Measurements from ENCODE around the gene CXCL17.
A peak's percentile ranks its signal among the peaks of the same experiment; 100 is the strongest.
"Not testable (repeated sequence)": the region's sequence is repeated elsewhere in the genome, so short reads cannot be mapped to it uniquely, and the experiment has no call there.

The CXCL17 gene

DNA sequence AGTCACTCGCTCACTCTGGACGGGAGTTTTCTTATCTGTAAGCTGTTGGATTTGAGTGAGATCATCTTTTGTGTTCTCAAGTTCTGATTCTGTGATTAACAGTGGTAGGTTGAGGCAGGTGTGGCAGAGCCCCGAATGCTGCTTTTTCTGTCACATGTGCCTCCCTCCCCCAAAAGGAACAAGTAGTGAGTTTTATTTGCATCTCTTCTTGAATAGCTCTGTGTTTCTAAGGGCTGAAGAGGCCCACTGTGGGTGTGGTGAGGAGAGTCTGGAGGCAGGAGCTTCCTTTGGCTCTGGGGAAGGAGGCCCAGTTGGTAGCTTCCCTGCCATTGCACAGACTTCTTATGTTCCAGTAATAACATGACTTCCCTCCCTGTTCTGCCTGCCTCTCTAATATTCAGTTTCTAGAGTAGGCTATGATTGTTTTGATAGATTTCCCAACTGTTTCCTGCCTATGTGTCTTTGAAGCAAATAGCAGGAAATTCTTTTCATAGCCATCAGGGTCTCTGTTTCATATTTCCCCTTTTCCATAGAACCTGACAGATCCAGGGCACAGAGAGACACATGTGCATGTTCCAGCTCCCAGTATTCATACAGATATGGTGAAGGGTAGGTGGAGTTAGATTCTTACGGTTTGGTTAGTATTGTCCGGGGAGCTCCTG lies 23.9 kb upstream of the CXCL17 start:
- DNase-seq (ENCODE audit: low read depth, low spot score), result no peak

GRCh38 chr19:42465827-42466280 lies 23.1 kb upstream of the CXCL17 start:
- DNase-seq (ENCODE audit: low read depth, low spot score), result no peak

DNA sequence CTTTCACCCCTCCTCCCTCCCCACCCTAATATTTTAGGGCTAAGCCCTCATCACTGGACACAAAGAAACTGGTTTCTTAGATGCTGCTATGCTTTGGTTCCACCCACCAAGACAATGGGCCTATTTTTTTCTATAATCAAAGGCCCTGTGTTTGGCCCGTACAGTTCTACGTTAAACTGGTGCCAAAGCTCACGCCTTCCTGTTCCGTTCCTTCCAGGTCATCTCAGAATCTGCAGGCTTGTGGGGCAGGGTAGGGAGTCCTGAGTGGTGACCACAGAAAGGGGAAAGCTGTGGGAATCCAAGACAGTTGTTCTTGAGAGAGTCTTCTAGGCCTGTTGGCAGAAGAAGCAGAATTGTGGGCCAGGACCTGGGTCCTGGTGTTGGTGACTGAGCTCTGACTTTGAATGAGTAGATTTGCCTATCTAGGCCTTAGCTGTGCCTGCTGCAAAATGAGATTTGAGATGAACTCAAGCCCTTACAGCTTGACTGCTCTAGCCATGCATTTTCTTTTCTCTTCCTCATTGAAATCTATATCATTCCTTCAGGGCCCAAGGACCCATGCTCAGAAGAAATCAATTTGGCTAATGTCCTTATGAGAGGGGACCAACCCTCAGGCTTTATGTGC lies 19.1 kb upstream of the CXCL17 start:
- no peak for DNase-seq (ENCODE audit: low read depth, low spot score)

DNA sequence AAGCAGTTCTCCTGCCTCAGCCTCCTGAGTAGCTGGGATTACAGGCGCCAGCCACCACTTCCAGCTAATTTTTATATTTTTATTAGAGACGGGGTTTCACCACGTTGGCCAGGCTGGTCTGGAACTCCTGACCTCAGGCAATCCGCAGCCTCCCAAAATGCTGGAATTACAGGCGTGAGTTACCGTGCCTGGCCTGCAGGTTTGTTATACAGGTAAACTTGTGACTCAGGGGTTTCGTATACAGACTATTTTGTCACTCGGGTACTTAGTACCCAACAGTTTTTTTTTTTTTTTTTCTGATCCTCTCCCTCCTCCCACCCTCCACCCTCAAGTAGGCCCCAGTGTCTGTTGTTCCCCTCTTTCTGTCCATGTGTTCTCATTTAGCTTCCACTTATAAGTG lies 18.5 kb upstream of the CXCL17 start:
- DNase-seq (ENCODE audit: low read depth, low spot score), result not testable (repeated sequence)

DNA sequence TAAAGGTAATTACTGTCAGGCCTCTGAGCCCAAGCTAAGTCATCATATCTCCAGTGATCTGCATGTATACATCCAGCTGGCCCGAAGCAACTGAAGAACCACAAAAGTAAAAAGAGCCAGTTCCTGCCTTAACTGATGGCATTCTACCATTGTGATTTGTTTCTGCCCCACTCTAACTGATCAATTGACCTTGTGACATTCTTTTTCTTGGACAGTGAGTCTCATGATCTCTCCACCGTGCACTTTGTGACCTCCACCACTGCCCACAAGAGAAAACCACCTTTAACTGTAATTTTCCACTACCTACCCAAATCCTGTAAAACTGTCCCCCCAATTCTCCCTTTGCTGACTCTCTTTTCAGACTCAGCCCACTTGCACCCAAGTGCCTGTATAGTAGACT lies 17.2 kb upstream of the CXCL17 start:
- no peak for DNase-seq (ENCODE audit: low read depth, low spot score)

DNA sequence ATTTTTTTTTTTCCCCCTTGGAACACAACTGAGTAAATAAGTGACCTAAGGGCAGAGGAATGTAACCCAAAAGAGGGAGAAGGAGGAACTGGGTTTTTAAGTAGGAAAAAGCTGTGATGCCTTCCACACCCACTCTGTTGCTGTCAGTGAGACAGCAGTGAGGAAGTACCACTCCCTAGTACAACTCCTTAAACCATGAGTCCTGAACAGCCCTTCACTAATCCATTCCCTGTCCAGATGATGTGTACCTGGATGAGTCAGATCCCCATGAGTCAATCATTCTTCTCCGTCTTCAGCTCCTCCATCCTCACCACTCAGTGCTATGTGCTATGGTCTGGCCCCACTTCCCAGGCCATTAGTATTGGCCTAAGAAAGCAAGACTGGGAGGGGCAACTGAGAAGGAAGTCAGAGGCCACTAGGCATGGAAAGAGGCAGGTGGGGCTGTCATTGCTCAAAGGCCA lies 12.9 kb upstream of the CXCL17 start:
- no peak for DNase-seq (ENCODE audit: low read depth, low spot score)

GRCh38 chr19:42455086-42455485 lies 12.3 kb upstream of the CXCL17 start:
- no peak for DNase-seq (ENCODE audit: low read depth, low spot score)

GRCh38 chr19:42452590-42452989 lies 9.8 kb upstream of the CXCL17 start:
- DNase-seq (ENCODE audit: low read depth, low spot score), result no peak

GRCh38 chr19:42450314-42450934 lies 7.7 kb upstream of the CXCL17 start:
- peak; percentile 31 for DNase-seq (ENCODE audit: low read depth, low spot score)

DNA sequence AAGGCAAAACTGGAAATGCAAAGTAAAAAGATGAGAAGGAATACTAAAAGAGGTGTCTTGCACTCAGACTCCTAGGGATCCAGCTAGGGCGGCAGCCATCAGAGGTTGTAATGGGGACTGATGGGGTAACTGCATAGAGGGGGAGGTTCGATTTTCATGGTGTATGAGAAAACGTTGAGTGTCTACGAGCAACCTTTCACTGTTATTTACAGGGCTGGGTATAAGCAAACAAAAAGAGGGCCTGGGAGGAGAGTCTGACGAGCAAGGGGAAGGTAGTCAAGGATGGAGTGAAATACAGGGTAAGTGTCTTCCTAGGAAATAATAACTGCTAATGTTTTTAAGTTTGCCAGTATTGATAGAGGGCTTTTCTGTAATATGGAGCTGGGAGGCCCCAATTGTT lies 5.6 kb upstream of the CXCL17 start:
- DNase-seq (ENCODE audit: low read depth, low spot score), result not testable (repeated sequence)

- no peak for DNase-seq (ENCODE audit: low read depth, low spot score)
Observed at GRCh38 chr19:42445948-42446347, 3.2 kb upstream of the CXCL17 start.

DNA sequence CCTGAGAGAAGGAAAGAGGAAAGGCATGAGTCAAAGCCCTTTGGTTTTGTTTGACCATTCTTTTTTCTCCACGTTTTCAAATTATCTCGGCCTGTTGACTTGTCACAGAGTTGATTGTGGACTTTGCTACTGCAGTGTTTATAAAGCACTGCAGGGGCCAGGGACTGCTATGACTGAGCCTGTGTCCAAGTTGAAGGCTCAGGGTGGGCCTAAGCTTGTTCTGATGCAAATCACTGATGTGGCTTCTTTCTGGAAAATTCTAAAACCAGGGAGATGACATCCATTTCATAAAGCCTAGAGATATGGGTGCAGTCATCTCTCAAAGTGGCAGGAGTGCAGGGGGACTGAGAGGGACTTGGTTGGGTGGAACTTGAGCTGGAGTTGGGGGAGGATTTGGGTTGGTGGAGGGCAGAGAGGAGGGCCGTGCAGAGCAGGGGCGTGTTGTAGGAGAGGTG lies 1.2 kb upstream of the CXCL17 start:
- DNase-seq (ENCODE audit: low read depth, low spot score), result no peak

DNA sequence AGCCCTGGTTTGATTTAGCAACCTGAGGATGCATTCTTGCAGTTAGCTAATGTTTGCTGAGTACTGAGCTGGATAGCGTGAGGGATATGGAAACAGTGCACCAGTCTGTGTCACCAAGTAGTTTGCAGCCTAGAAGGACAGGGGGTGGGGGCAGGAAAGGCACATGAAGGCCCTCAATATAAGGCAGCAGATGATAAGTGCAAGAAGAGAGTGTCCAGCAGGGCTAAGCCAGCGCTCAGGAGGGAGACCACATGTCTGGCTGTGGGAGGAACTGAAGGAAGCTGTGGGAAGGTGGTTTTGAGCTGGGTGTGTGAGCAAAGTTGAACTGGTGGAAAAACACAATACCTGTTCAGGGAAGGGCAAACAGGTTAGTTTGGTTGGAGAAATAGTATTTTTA lies 1.7 kb downstream of the CXCL17 start:
- no peak for DNase-seq (ENCODE audit: low read depth, low spot score)

DNA sequence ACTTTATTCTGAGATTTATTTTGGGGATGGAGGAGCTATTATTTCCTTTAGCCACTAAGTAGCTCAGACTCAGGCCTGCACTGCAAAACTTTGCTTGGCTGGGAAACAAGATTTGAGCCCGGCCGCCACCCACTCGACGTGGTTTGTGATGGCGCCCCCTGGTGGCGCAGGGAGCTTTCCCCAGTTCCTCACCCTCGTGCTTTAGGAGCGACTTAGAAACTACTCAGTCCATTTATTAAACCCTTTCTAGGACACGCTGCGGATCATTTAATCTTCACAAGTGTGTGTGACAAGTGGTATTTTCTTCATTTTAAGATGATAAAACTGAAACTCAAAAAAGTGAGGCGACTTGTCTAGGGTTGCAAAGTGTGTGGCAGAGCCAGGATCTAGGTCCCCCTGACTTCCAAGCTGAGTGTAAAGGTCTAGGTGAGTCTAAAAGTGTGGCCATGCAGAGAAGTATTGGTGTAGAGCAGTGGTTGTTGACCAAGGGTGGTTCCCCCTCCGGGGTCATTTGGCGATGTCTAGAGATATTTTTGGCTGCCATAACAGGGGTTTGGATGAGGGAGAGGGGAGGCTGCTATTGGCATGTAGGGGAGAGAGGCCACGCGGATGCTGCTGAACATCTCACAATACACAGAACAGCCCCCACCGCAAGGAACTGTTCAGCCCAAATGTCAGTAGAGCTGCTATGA lies 2.2 kb downstream of the CXCL17 start:
- no peak for DNase-seq (ENCODE audit: low read depth, low spot score)

- DNase-seq (ENCODE audit: low read depth, low spot score), result no peak
Observed at GRCh38 chr19:42436006-42436405, 6.7 kb downstream of the CXCL17 start.

DNA sequence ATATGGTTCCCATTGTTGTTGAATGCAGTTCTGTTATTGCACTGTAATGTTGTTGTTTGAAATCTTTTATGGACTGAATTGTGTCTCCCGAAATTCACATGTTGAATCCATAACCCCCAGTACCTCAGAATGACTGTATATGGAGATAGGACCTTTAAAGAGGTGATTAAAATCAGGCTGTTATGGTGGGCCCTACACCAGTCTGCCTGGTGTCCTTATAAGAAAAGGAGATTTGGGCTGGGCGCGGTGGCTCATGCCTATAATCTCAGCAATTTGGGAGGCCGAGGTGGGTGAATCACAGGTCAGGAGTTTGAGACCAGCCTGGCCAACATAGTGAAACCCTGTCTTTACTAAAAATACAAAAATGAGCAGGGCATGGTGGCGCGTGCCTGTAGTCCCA lies 7.4 kb downstream of the CXCL17 start:
- DNase-seq (ENCODE audit: low read depth, low spot score), result no peak

DNA sequence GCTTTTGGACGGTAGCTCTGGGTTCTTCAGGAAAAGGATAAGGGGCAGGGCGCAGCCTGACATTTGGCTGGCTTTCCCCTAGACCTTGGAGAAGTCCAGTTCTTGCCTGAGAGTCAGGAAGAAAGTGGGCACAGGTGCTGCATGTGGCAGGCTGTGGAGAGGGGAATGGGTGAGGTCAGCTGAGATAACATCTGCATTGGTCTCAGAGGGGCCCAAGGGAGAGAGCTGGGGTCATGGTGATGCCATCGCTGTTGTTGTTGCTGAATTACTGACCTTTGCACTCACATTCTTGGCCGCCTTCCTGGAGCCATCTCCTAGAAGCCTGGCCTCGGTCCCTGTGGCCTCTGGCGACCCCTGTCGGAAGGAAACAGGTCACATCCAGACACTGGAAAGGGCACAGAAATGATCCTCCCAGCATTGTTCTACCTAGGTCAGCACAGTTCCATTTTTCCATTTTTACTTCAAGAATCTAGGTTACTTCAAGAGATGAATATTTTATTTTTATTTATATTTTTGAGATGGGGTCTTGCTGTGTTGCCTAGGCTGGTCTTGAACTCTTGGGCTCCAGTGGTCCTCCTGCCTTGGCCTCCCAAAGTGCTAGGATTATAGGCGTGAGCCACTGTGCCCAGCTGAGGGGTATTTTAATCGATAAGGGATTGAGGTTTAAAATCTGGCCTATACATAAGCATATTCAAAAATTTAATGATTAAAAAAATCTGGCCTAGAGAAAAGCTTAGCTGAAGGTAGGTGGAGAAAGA lies 9.1 kb downstream of the CXCL17 start:
- DNase-seq (ENCODE audit: low read depth, low spot score), result no peak

DNA sequence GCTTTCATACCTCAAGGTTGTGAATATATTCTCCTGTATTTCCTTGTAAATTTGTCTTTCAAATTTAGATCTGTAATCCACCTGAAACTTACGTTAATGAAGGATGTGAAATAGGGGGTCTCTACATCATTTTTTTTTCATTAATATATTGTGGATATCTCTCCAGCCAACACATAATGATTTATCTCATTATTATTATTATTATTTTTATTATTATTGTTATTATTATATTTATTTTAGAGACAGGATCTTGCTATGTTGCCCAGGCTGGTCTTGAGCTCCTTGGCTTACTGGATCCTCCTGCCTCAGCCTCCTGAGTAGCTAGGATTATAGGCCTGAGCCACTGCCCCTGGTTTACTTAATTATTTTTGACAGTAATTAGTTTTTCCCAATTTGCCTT lies 11.3 kb downstream of the CXCL17 start:
- DNase-seq (ENCODE audit: low read depth, low spot score), result no peak

DNA sequence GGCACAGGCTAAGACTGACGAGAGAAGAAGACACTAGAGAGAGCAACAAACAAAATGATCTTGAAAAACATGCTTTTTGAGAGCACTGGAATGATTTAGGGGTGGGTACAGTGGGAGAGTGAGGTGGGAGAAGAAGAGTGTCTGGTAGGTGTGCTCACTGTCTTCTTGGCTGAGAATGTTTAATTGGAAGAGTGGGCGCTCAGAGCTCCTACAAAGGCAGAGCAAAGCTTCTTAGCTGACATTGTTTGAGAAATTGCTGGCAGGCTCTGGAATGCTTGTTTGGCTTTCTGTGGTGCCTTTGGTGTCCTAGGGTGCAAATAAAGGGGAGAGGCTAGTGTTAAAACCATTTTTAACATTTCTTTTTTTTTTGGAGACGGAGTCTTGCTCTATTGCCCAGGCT lies 14.1 kb downstream of the CXCL17 start:
- no peak for DNase-seq (ENCODE audit: low read depth, low spot score)

GRCh38 chr19:42427313-42427712 lies 15.4 kb downstream of the CXCL17 start, which contains the start of gene LIPE:
LIPE (minus strand) TSS chr19:42427388; CDS start chr19:42427149, 239 bp downstream.
- DNase-seq (ENCODE audit: low read depth, low spot score), result no peak

GRCh38 chr19:42426643-42427042 lies 16.1 kb downstream of the CXCL17 start:
- DNase-seq (ENCODE audit: low read depth, low spot score), result no peak
